Nephron (organoid): ENCODE results near the gene DIO1.

Experiments
- H3K27ac Mint-ChIP-seq, 3 experiments: 2 replicates each; pipeline ENCODE4 v1.8.0; 2020; ENCODE audit warnings: mixed read lengths in 3 of 3, mild to moderate bottlenecking in 2 of 3, moderate library complexity in 1 of 3
- H3K27me3 Mint-ChIP-seq: 2 replicates; pipeline ENCODE4 v1.8.0; 2021; ENCODE audit warnings: low read depth, mild to moderate bottlenecking, moderate library complexity, mixed read lengths
- H3K36me3 Mint-ChIP-seq: 2 replicates; pipeline ENCODE4 v1.8.0; 2020; ENCODE audit warnings: low read depth, mixed read lengths
- H3K4me1 Mint-ChIP-seq: 2 replicates; pipeline ENCODE4 v1.8.0; 2020; ENCODE audit warnings: mixed read lengths
- H3K4me3 Mint-ChIP-seq, 3 experiments: 2 replicates each; pipeline ENCODE4 v1.8.0; 2020; ENCODE audit warnings: mild to moderate bottlenecking in 3 of 3, mixed read lengths in 3 of 3, moderate library complexity in 2 of 3
- H3K9me3 Mint-ChIP-seq: 2 replicates; pipeline ENCODE4 v1.8.0; 2020; ENCODE audit warnings: mixed read lengths
- TF ChIP-seq, protein P1 (sequence below), 3 experiments: fragments of 200-600 bp; sonication (generic); IDR thresholded peaks; one replicate each; pipeline ENCODE4 v1.5.0; 2021; ENCODE audit warnings: antibody characterized with exemption in 3 of 3; ENCODE audit not compliant: unreplicated experiment in 3 of 3

Gene DIO1

DNA sequence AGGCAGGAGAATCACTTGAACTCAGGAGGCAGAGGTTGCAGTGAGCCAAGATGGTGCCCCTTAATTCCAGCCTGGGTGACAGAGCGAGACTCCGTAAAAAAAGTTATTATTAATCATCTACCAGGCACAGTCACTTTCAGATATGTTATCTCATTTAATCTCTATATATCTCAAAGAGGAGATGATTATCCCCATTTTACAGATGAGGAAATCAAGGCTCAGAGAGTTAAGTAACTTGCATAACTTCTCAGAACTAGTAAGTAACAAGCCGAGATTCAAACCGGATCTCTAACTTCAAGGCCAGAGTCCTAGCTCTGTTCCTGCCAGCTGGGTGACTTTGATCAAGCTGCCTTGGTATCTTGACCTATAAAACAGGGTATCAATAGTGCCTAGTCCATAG is 17.5 kb downstream of the DIO1 start:
- Mint-ChIP-seq H3K27ac (peak overlapping the region in 1 of 3 experiments; percentile 27), H3K27me3 (peaks cover 4% of the 10 kb centered on the region), H3K4me3 (no peak overlapping the region), H3K9me3 (no peaks in the 10 kb centered on the region), H3K36me3 (peaks cover 29% of the 10 kb centered on the region), H3K4me1 (peaks cover 37% of the 10 kb centered on the region)
- TF ChIP-seq, protein P1, sequence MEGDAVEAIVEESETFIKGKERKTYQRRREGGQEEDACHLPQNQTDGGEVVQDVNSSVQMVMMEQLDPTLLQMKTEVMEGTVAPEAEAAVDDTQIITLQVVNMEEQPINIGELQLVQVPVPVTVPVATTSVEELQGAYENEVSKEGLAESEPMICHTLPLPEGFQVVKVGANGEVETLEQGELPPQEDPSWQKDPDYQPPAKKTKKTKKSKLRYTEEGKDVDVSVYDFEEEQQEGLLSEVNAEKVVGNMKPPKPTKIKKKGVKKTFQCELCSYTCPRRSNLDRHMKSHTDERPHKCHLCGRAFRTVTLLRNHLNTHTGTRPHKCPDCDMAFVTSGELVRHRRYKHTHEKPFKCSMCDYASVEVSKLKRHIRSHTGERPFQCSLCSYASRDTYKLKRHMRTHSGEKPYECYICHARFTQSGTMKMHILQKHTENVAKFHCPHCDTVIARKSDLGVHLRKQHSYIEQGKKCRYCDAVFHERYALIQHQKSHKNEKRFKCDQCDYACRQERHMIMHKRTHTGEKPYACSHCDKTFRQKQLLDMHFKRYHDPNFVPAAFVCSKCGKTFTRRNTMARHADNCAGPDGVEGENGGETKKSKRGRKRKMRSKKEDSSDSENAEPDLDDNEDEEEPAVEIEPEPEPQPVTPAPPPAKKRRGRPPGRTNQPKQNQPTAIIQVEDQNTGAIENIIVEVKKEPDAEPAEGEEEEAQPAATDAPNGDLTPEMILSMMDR (IDR thresholded peaks at IDR 0.05; ENCODE audit: unreplicated experiment in 3 of 3), result no peak

DNA sequence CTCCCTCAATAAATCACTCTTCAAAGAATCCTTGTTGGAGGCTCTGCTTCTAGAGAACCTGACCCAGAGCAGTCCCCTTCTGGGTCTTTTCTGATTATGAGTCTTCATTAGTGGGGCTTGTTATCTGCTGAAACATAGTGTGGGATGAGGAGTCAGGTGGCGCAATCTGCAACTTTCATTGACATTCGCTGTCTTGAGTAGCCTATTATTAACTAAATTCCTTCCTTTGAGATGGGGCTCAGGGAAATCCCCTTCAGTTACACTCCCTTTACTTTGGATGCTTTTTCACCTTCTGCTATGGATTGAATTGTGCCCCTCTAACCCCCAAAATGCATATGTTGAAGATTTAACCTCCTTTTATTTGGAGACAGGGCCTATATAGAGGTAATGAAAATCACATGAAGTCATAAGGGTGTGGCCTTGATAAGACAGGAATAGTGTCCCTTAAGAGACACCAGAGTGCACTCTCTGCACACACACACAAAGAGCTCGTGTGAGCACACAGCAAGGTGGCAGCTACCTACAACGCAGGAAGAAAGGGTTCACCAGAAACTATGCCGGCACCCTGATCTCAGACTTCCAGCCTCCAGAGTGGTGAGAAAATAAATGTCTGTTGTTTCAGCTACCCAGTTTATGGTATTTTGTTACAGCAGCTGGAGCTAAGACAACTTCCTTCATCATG is 19.5 kb downstream of the DIO1 start:
- Mint-ChIP-seq H3K27me3 (peaks cover 4% of the 10 kb centered on the region), H3K9me3 (no peaks in the 10 kb centered on the region), H3K4me1 (peaks cover 44% of the 10 kb centered on the region), H3K36me3 (peaks cover 39% of the 10 kb centered on the region), H3K27ac (peak overlapping the region; percentile 30 to 48 (median 39)), H3K4me3 (no peak overlapping the region)
- TF ChIP-seq, protein P1 (IDR thresholded peaks at IDR 0.05; ENCODE audit: unreplicated experiment in 3 of 3), result no peak

DNA sequence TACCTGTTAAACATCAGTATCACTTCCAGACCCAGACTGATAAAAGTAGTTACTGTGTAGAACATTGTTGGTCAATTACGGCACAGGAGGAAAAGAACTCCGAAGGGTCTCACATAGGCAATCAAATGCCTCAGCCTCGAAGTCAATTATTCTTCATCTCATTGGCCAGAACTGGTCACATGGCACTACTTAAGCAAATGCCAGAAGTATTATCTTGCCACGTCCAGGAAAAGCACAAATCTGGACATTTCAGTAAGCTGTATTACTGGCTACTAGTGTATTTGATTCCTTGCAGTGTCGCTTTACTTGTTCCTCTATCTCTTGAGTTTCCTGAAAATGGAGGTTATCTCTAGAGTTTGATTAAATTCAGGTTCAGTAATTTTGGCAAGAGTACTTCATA is 24.4 kb downstream of the DIO1 start:
- peaks cover 64% of the 10 kb centered on the region for H3K36me3 Mint-ChIP-seq
- H3K27me3 Mint-ChIP-seq, result no peaks in the 10 kb centered on the region
- H3K27ac Mint-ChIP-seq, result no peak overlapping the region
- peaks cover 21% of the 10 kb centered on the region for H3K4me1 Mint-ChIP-seq
- H3K9me3 Mint-ChIP-seq, result peaks cover 3% of the 10 kb centered on the region
- no peak overlapping the region for H3K4me3 Mint-ChIP-seq
- TF ChIP-seq, protein P1 (IDR thresholded peaks at IDR 0.05; ENCODE audit: unreplicated experiment in 3 of 3), result no peak

DNA sequence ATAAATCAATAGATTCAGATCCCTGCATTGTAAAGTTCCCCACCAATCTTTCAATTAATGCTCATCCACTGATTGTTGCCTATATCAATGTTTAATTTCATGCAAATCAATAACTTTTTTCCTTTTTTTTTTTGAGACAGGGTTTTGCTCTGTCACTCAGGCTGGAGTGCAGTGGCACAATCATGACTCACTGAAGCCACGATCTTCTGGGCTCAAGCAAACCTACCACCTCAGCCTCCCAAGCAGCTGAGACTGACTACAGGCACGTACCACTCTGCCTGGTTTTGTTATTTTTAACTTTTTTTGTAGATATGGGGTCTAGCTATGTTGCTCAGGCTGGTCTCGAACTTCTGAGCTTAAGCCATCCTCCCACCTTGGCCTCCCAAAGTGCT is 25.7 kb downstream of the DIO1 start:
- TF ChIP-seq, protein P1 (IDR thresholded peaks at IDR 0.05; ENCODE audit: unreplicated experiment in 3 of 3), result no peak
- Mint-ChIP-seq H3K36me3 (peaks cover 75% of the 10 kb centered on the region), H3K4me3 (no peak overlapping the region), H3K27ac (no peak overlapping the region), H3K27me3 (no peaks in the 10 kb centered on the region), H3K9me3 (peaks cover 3% of the 10 kb centered on the region), H3K4me1 (peaks cover 12% of the 10 kb centered on the region)

DNA sequence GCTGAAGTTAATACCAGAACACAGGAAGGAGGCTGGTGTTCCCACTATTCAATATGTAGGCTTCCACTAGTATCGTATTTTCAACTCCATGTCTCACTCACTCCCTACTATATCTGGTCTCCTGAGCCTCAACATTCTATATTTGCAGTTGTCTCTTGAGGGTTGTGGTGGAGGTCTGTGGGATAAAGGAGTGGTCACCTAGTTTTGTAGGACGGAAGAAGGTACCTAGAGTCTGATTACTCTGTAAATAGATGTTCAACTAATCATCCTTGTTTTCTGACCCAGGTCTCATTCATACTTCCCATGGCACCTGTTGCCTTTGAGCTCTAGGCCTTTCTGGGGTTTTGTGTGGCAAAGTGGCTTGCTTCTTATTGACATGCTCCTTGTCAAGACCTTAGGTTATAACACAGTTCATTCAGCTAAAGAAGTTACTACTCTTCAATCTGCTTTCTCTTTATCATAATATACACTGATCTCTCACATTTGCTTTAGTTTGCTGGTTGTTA is 33.4 kb downstream of the DIO1 start:
- no peaks in the 10 kb centered on the region for H3K27me3 Mint-ChIP-seq
- peaks cover 10% of the 10 kb centered on the region for H3K4me1 Mint-ChIP-seq
- H3K4me3 Mint-ChIP-seq, result no peak overlapping the region
- H3K27ac Mint-ChIP-seq, result no peak overlapping the region
- H3K36me3 Mint-ChIP-seq, result peaks cover 79% of the 10 kb centered on the region
- peaks cover 5% of the 10 kb centered on the region for H3K9me3 Mint-ChIP-seq
- TF ChIP-seq, protein P1 (IDR thresholded peaks at IDR 0.05; ENCODE audit: unreplicated experiment in 3 of 3), result no peak
